IMR-90 (cell line): ENCODE measurements around the gene PCGF5. TPM values are rescaled to one million over a fixed set of nuclear protein-coding genes. Genes with fewer than 3 reads are reported as not detected.

Experiments
- ATAC-seq: fragments of 200-7000 bp; cut with Tn5 transposase; 2 replicates; pipeline ENCODE4 v1.9.1; 2020; ENCODE audit warnings: low read depth, mild to moderate bottlenecking, moderate library complexity
- BruUV-seq: library from RNA; stranded (reverse); fragments of 400-500 nt; replicated peaks from 2 replicates; lab custom pipeline; 2021; lab: Mats Ljungman, UMichigan
- CTCF ChIA-PET: fragments of 300-600 bp; formaldehyde crosslinking; extraction: SDS; loops from one replicate; lab custom pipeline; 2021; ENCODE audit warnings: antibody characterized with exemption; lab: Yijun Ruan, JAX
- POLR2A ChIA-PET: fragments of 300-600 bp; sonication (Branson Sonifier 250); formaldehyde crosslinking; loops from one replicate; lab custom pipeline; 2022; ENCODE audit warnings: antibody characterized with exemption; ENCODE audit not compliant: unreplicated experiment; lab: Charles Lee
- DNase-seq: peaks from one replicate; pipeline ENCODE4 v3.0.0; 2013
- H2AFZ ChIP-seq: replicated peaks from 2 replicates; pipeline ENCODE3; 2013; ENCODE audit warnings: low read length, mild to moderate bottlenecking; ENCODE audit not compliant: poor library complexity
- H2AK5ac ChIP-seq: 2 replicates; pipeline ENCODE4 v1.6.1; 2013; ENCODE audit warnings: low read depth, low read length, inconsistent platforms
- H2AK9ac ChIP-seq: replicated peaks from 2 replicates; pipeline ENCODE3; 2013; ENCODE audit warnings: mild to moderate bottlenecking, low read depth, low read length, moderate library complexity; ENCODE audit not compliant: poor library complexity
- H2BK120ac ChIP-seq: 2 replicates; pipeline ENCODE4 v1.6.1; 2013; ENCODE audit warnings: low read depth, low read length, inconsistent platforms
- H2BK15ac ChIP-seq: 3 replicates; pipeline ENCODE4 v1.6.1; 2013; ENCODE audit warnings: low read depth, low read length, inconsistent platforms
- H2BK20ac ChIP-seq: 2 replicates; pipeline ENCODE4 v1.6.1; 2013; ENCODE audit warnings: low read depth, mild to moderate bottlenecking, inconsistent platforms, low read length, moderate library complexity
- H2BK5ac ChIP-seq: 2 replicates; pipeline ENCODE4 v1.6.1; 2013; ENCODE audit warnings: mild to moderate bottlenecking, low read depth, low read length, inconsistent platforms; ENCODE audit not compliant: poor library complexity, severe bottlenecking
- H3K14ac ChIP-seq: replicated peaks from 2 replicates; pipeline ENCODE4 v1.6.1; 2013; ENCODE audit warnings: low read depth, low read length, inconsistent platforms
- H3K18ac ChIP-seq: 2 replicates; pipeline ENCODE4 v1.6.1; 2013; ENCODE audit warnings: low read depth, low read length, control low read depth
- H3K23ac ChIP-seq: 2 replicates; pipeline ENCODE4 v1.6.1; 2013; ENCODE audit warnings: low read depth, low read length, inconsistent platforms
- H3K27ac ChIP-seq: 2 replicates; pipeline ENCODE4 v1.5.1; 2013; ENCODE audit warnings: mild to moderate bottlenecking, control low read depth, low read length; ENCODE audit not compliant: insufficient read depth
- H3K27me3 ChIP-seq: 2 replicates; pipeline ENCODE4 v1.6.1; 2013; ENCODE audit warnings: low read length; ENCODE audit not compliant: control insufficient read depth, insufficient read depth
- H3K36me3 ChIP-seq: 2 replicates; pipeline ENCODE4 v1.6.1; 2013; ENCODE audit warnings: low read length, mixed read lengths; ENCODE audit not compliant: control insufficient read depth, insufficient read depth
- H3K4ac ChIP-seq: 2 replicates; pipeline ENCODE4 v1.6.1; 2013; ENCODE audit warnings: low read depth, low read length, inconsistent platforms
- H3K4me1 ChIP-seq: 2 replicates; pipeline ENCODE4 v1.6.1; 2013; ENCODE audit warnings: low read length, mixed read lengths; ENCODE audit not compliant: control insufficient read depth, insufficient read depth
- H3K4me2 ChIP-seq: 2 replicates; pipeline ENCODE4 v1.6.1; 2013; ENCODE audit warnings: low read depth, mild to moderate bottlenecking, control low read depth, low read length, moderate library complexity
- H3K4me3 ChIP-seq: 2 replicates; pipeline ENCODE4 v1.5.1; 2013; ENCODE audit warnings: low read depth, mild to moderate bottlenecking, control low read depth, low read length, moderate library complexity; ENCODE audit not compliant: insufficient read depth
- H3K56ac ChIP-seq: 2 replicates; pipeline ENCODE4 v1.6.1; 2013; ENCODE audit warnings: low read length, inconsistent platforms; ENCODE audit not compliant: insufficient read depth; ENCODE audit errors: extremely low read depth
- H3K79me1 ChIP-seq, 2 experiments: 2 replicates each; pipeline ENCODE4 v1.6.1; 2013; ENCODE audit warnings: low read length in 2 of 2, inconsistent platforms in 1 of 2, low read depth in 1 of 2
- H3K9ac ChIP-seq: 2 replicates; pipeline ENCODE4 v1.6.1; 2013; ENCODE audit warnings: low read depth, low read length, control low read depth
- H3K9me1 ChIP-seq: 2 replicates; pipeline ENCODE4 v1.6.1; 2013; ENCODE audit warnings: low read length, inconsistent platforms; ENCODE audit not compliant: insufficient read depth
- H3K9me3 ChIP-seq: 2 replicates; pipeline ENCODE4 v1.6.1; 2013; ENCODE audit warnings: low read length; ENCODE audit not compliant: control insufficient read depth, insufficient read depth
- H4K20me1 ChIP-seq: 2 replicates; pipeline ENCODE4 v1.6.1; 2013; ENCODE audit warnings: low read length, inconsistent platforms; ENCODE audit not compliant: insufficient read depth
- H4K5ac ChIP-seq: 2 replicates; pipeline ENCODE4 v1.6.1; 2013; ENCODE audit warnings: mild to moderate bottlenecking, low read depth, low read length, control low read depth
- H4K8ac ChIP-seq, 2 experiments: 2 replicates each; pipeline ENCODE4 v1.6.1; 2013; ENCODE audit warnings: low read depth in 2 of 2, low read length in 2 of 2, control low read depth in 1 of 2, inconsistent platforms in 1 of 2
- H4K91ac ChIP-seq: 2 replicates; pipeline ENCODE4 v1.6.1; 2013; ENCODE audit warnings: low read depth, low read length, inconsistent platforms; ENCODE audit not compliant: insufficient read depth
- BHLHE40 ChIP-seq: fragments of 150-350 bp; IDR thresholded peaks from 2 replicates; pipeline ENCODE4 v1.6.1; 2016; ENCODE audit warnings: mild to moderate bottlenecking, low read depth, low read length
- CEBPB ChIP-seq: IDR thresholded peaks from 2 replicates; pipeline ENCODE4 v1.6.1; 2012; ENCODE audit warnings: low read depth, low read length, improper control_type of control experiment
- CHD1 ChIP-seq: IDR thresholded peaks from 2 replicates; pipeline ENCODE4 v1.6.1; 2012; ENCODE audit warnings: low read depth, low read length, improper control_type of control experiment
- CTCF ChIP-seq: conservative IDR thresholded peaks from 2 replicates; pipeline ENCODE4 v1.5.1; 2012; ENCODE audit warnings: mild to moderate bottlenecking, low read depth, low read length, improper control_type of control experiment
- ELK1 ChIP-seq: fragments of 150-350 bp; IDR thresholded peaks from 2 replicates; pipeline ENCODE4 v1.6.1; 2016; ENCODE audit warnings: low read depth, mild to moderate bottlenecking, low read length, moderate library complexity, borderline replicate concordance
- FOS ChIP-seq: fragments of 150-350 bp; IDR thresholded peaks from 2 replicates; pipeline ENCODE4 v1.6.1; 2016; ENCODE audit warnings: low read depth, low read length
- MAFK ChIP-seq: IDR thresholded peaks from 2 replicates; pipeline ENCODE4 v1.6.1; 2012; ENCODE audit warnings: low read depth, low read length, improper control_type of control experiment
- MAZ ChIP-seq: IDR thresholded peaks from 2 replicates; pipeline ENCODE4 v1.6.1; 2012; ENCODE audit warnings: low read depth, mild to moderate bottlenecking, low read length, improper control_type of control experiment, moderate library complexity, borderline replicate concordance
- MXI1 ChIP-seq: IDR thresholded peaks from 2 replicates; pipeline ENCODE4 v1.6.1; 2012; ENCODE audit warnings: low read depth, mild to moderate bottlenecking, low read length, moderate library complexity, borderline replicate concordance
- NFE2L2 ChIP-seq: fragments of 150-350 bp; IDR thresholded peaks from 2 replicates; pipeline ENCODE4 v1.6.1; 2016; ENCODE audit warnings: low read depth, mild to moderate bottlenecking, low read length
- POLR2A ChIP-seq: IDR thresholded peaks from 2 replicates; pipeline ENCODE4 v1.6.1; 2012; ENCODE audit warnings: mild to moderate bottlenecking, low read depth, low read length
- RAD21 ChIP-seq: IDR thresholded peaks from 2 replicates; pipeline ENCODE4 v1.6.1; 2012; ENCODE audit warnings: low read length, improper control_type of control experiment
- RCOR1 ChIP-seq: IDR thresholded peaks from 2 replicates; pipeline ENCODE4 v1.6.1; 2012; ENCODE audit warnings: mild to moderate bottlenecking, low read length, improper control_type of control experiment; ENCODE audit not compliant: insufficient replicate concordance
- RFX5 ChIP-seq: IDR thresholded peaks from 2 replicates; pipeline ENCODE4 v1.8.0; 2012; ENCODE audit warnings: low read depth, mild to moderate bottlenecking, low read length, moderate library complexity
- SMC3 ChIP-seq: fragments of 150-350 bp; IDR thresholded peaks from 2 replicates; pipeline ENCODE4 v1.6.1; 2016; ENCODE audit warnings: low read depth, mild to moderate bottlenecking, antibody characterized with exemption, low read length, moderate library complexity
- USF2 ChIP-seq: fragments of 150-350 bp; IDR thresholded peaks from 2 replicates; pipeline ENCODE4 v1.6.1; 2017; ENCODE audit warnings: mild to moderate bottlenecking, antibody characterized with exemption, low read length, low read depth
- WGBS, 2 experiments: methylation state at CpG; one replicate each; pipeline versions ENCODE4 v1.1.5 to v1.1.7; 2013; ENCODE audit warnings: missing lambda C conversion rate in 2 of 2; ENCODE audit not compliant: insufficient read length in 1 of 2; ENCODE audit errors: extremely low coverage in 2 of 2; 5-methylcytosine and 5-hydroxymethylcytosine counted together
- dilution Hi-C: fragments of 300-500 bp; cut with HindIII; formaldehyde crosslinking; loops from one replicate; pipeline ENCODE4 v1.14.3; 2018; ENCODE audit warnings: low sequenced_read_pairs; ENCODE audit not compliant: unreplicated experiment
- in situ Hi-C: fragments of 300-500 bp; cut with MboI; formaldehyde crosslinking; loops from 3 replicates; pipeline ENCODE4 v1.14.3; 2019; ENCODE audit warnings: low sequenced_read_pairs, inconsistent platforms, mixed read lengths
- intact Hi-C: fragments of 100-400 bp; cut with micrococcal nuclease; formaldehyde crosslinking; loops from 2 replicates; pipeline ENCODE4 v1.10.0; 2022
- polyA plus RNA-seq, 3 experiments: library from polyadenylated mRNA; depleted of rRNA; stranded (reverse); fragments of >200 nt; gene quantifications; 2 replicates each; pipeline ENCODE4 v1.2.3, GENCODE V29; 2012; ENCODE audit warnings: low replicate concordance in 1 of 3
- total RNA-seq: library from RNA; depleted of rRNA; stranded (reverse); fragments of >200 nt; gene quantifications from 2 replicates; pipeline ENCODE4 v1.2.3, GENCODE V29; 2012

Gene PCGF5
- total and polyA plus RNA-seq, 2 of the 4 experiments (the other 2 are of a cell fraction) = 9.0 to 18.1 TPM

GRCh38 chr10:91257310-91257709 lies 36.8 kb downstream of the PCGF5 start:
- H3K4ac ChIP-seq = no peak overlapping the region
- no CpG with 5 or more reads among the region's 3 CpGs for WGBS, 2 experiments
- ATAC-seq (no peak), DNase-seq (no peak)
- no peaks in the 10 kb centered on the region for H4K20me1 ChIP-seq
- no peak overlapping the region for H3K27ac ChIP-seq
- no peak overlapping the region for H2BK120ac ChIP-seq
- ChIA-PET POLR2A (no interaction called here), CTCF (interaction anchor here (1.2 kb wide), 1 partner anchor 339 kb away, joined by 3 read pairs; no protein-coding TSS in a partner anchor)
- no peak overlapping the region for H2BK15ac ChIP-seq
- no peak overlapping the region for H2BK20ac ChIP-seq
- no peak overlapping the region for H3K14ac ChIP-seq
- no peaks in the 10 kb centered on the region for H3K4me1 ChIP-seq
- no peak overlapping the region for H3K9ac ChIP-seq
- in situ Hi-C loops = no loop called here
- H3K23ac ChIP-seq = no peak overlapping the region
- H4K91ac ChIP-seq = no peak overlapping the region
- peaks cover 5% of the 10 kb centered on the region for H3K36me3 ChIP-seq
- peaks cover 4% of the 10 kb centered on the region for H3K9me3 ChIP-seq
- H3K4me2 ChIP-seq = no peak overlapping the region
- dilution Hi-C loops = loop anchor here (25.0 kb wide), 1 partner anchor 370 kb away; no protein-coding TSS in a partner anchor
- intact Hi-C loops = no loop called here
- no peak overlapping the region for H2BK5ac ChIP-seq
- H4K8ac ChIP-seq = no peak overlapping the region
- BruUV-seq = no TSS peak
- H3K9me1 ChIP-seq = no peaks in the 10 kb centered on the region
- H2AFZ ChIP-seq = no peak overlapping the region
- TF ChIP-seq POLR2A (no peak), CTCF (no peak), FOS (no peak), RFX5 (no peak), NFE2L2 (no peak), RAD21 (no peak), MAFK (no peak), CHD1 (no peak), ELK1 (no peak), CEBPB (no peak), SMC3 (no peak), USF2 (no peak), MXI1 (no peak), RCOR1 (no peak), BHLHE40 (no peak), MAZ (no peak)
- no peak overlapping the region for H3K4me3 ChIP-seq
- H3K27me3 ChIP-seq = no peaks in the 10 kb centered on the region
- H3K79me1 ChIP-seq = no peaks in the 10 kb centered on the region
- no peak overlapping the region for H4K5ac ChIP-seq
- H2AK5ac ChIP-seq = no peak overlapping the region
- H3K56ac ChIP-seq = no peak overlapping the region
- H2AK9ac ChIP-seq = no peak overlapping the region
- no peak overlapping the region for H3K18ac ChIP-seq
